Testis (tissue), 2 donors: ENCODE results near the gene LRRC32.

Experiments used
- POLR2A ChIP-seq: fragments of 450-650 bp; IDR thresholded peaks from one replicate; pipeline ENCODE4 v1.6.1; 2017; ENCODE audit warnings: antibody characterized with exemption, mild to moderate bottlenecking, moderate library complexity
- TF ChIP-seq, protein P1 (sequence below), 3 experiments: fragments of 450-650 bp in 2 of 3; fragments of 200-600 bp in 1 of 3; sonication (generic) in 1 of 3; IDR thresholded peaks; one replicate each; pipeline ENCODE4 v1.5.1; 2016 to 2019; ENCODE audit warnings: antibody characterized with exemption in 3 of 3, mild to moderate bottlenecking in 2 of 3, moderate library complexity in 1 of 3

DNA sequence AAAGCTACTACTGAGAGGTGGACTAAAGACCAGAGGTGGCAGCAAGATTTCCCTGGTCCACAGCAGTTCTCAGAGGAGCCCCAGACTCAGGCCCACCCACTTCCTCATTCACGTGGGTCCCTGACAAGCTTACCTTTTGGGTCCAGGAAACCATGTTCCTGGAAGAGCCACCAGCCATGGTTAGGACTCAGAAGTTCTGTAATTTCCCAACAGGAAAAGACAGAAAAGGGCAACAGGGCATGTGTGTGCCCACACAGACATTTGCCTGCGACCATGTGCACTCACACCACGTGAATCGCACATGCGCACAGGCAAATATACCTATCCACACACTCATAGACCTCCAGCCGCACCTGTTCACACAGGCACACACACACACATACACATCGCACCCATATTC lies 42.9 kb downstream of the LRRC32 start:
- TF ChIP-seq, protein P1, sequence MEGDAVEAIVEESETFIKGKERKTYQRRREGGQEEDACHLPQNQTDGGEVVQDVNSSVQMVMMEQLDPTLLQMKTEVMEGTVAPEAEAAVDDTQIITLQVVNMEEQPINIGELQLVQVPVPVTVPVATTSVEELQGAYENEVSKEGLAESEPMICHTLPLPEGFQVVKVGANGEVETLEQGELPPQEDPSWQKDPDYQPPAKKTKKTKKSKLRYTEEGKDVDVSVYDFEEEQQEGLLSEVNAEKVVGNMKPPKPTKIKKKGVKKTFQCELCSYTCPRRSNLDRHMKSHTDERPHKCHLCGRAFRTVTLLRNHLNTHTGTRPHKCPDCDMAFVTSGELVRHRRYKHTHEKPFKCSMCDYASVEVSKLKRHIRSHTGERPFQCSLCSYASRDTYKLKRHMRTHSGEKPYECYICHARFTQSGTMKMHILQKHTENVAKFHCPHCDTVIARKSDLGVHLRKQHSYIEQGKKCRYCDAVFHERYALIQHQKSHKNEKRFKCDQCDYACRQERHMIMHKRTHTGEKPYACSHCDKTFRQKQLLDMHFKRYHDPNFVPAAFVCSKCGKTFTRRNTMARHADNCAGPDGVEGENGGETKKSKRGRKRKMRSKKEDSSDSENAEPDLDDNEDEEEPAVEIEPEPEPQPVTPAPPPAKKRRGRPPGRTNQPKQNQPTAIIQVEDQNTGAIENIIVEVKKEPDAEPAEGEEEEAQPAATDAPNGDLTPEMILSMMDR (IDR thresholded peaks at IDR 0.05): no peak
- TF ChIP-seq POLR2A: no peak
